AG10803 (cell line): Measurements from ENCODE around the gene ATF7.

Experiments
- DNase-seq: peaks from one replicate; pipeline ENCODE4 v3.0.0; 2010; ENCODE audit warnings: low read depth
- H3K4me3 ChIP-seq: 2 replicates; pipeline ENCODE4 v1.5.1; 2011; ENCODE audit warnings: mild to moderate bottlenecking, low read length, control low read depth
- TF ChIP-seq, protein P1 (sequence below): conservative IDR thresholded peaks from 2 replicates; pipeline ENCODE4 v1.5.1; 2011; ENCODE audit warnings: mild to moderate bottlenecking, low read length, control low read depth, inconsistent platforms

ATF7 gene

DNA sequence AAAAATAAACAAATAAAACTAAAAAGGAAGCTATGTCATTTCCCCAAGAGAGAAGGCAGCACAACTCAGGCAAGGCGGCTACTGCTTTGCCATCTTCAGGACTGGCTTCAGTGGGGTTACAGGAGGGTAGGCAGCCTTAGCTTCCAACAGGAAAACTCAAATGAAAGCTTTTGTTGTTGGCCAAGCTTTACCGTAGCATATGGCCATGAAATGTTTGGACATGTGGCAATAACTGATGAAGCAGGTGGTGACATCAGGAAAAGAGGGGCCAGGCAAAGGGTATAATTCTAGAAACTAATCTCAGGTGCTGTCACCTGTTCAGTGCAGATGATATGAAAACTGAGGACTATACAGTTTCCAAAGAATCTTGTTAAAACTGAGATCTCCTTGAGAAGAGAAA is 96.1 kb downstream of the ATF7 start:
- DNase-seq = no peak
- TF ChIP-seq, protein P1, sequence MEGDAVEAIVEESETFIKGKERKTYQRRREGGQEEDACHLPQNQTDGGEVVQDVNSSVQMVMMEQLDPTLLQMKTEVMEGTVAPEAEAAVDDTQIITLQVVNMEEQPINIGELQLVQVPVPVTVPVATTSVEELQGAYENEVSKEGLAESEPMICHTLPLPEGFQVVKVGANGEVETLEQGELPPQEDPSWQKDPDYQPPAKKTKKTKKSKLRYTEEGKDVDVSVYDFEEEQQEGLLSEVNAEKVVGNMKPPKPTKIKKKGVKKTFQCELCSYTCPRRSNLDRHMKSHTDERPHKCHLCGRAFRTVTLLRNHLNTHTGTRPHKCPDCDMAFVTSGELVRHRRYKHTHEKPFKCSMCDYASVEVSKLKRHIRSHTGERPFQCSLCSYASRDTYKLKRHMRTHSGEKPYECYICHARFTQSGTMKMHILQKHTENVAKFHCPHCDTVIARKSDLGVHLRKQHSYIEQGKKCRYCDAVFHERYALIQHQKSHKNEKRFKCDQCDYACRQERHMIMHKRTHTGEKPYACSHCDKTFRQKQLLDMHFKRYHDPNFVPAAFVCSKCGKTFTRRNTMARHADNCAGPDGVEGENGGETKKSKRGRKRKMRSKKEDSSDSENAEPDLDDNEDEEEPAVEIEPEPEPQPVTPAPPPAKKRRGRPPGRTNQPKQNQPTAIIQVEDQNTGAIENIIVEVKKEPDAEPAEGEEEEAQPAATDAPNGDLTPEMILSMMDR = no peak
- no peak overlapping the region for H3K4me3 ChIP-seq

DNA sequence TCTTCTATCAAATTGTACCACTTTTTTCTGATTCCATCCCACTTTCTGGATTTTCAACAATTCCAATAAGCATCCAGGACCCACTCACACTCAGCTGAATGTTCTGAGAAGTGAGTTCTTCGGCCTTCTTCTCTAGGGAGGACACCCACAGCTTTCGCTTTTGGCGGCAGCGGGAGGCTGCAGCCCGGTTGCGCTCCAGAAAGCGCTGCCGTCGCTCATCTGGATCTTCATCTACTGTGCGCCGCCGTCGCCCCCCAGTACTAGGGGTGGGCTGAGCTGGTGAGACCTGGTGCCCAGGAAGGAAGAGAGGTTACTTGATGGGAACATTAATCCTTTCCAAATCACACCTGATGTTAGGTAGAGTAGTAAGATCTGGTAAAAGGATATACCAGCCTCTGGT is 101.7 kb downstream of the ATF7 start:
- no peak for DNase-seq
- TF ChIP-seq, protein P1 = no peak
- H3K4me3 ChIP-seq = no peak overlapping the region

DNA sequence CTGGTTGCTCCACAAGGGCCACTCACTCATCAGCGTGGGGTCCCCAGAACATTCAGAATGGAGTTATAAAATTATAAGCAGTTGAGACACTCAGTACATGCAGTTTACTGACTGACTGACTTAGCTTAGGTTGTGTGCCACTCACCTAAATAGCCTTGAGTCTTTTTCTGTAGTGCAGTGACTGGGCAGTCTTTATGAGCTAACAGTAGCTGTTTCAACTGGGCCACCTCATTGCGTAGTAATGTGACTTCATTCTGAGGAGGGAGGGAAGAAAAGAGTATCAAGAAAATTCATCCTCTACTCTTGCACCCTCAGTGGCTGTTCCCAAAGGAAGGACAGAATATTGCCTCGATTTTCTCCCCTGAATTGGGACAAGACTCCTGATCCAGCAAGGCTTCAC is 103.1 kb downstream of the ATF7 start:
- no peak for DNase-seq
- no peak overlapping the region for H3K4me3 ChIP-seq
- TF ChIP-seq, protein P1 = no peak

DNA sequence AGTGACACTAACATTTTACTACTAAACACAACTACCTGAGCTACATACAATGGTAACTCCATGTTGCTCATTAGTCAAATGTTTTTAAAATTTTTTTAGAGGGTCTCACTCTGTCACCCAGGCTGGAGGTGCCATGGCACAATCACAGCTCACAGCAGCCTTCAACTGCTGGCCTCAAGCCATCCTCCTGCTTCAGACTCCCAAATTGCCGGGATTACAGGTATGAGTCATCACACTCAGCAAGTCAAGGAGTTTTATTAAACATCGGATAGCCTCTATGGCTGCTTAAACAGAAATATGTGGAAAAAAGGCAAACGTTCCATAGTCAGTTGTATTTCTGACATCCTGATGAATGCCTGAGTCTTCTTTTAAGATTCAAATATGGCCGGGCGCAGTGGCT is 107.8 kb downstream of the ATF7 start:
- DNase-seq = no peak

DNA sequence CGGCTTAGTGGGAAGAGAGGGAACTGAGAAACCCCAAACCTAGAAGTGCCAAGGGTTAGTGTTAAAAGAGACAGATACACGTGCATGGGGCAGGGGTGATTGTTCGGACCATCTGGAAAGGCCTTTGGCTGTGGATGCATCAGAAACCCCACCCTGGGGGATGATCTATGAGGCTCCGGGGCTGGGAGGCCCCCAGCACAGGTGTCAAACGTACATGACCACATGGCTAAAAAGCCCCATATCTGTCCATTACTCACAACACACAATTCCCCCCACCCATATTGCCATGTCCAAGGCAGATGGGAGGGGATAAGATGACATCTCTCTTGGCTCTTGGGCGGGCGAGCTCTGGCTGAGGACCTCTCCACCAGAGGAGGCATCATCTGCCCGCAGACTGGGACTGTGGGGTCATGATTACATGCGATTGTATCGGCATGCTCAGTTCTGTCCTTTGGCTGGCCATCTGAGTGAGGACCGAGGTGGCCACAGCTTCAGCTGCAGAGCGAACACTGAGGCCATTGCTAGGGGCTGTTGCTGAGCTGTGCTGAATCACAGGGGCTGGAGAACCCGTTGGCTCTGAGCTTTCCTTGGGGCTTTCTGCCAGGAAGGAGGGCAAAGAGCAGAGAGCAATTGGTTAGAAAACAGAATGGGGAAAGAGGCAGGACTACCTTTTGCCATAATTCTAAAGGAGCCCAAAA is 109.3 kb downstream of the ATF7 start:
- TF ChIP-seq, protein P1 = no peak
- no peak overlapping the region for H3K4me3 ChIP-seq

More for the DNA sequence above, 107.8 kb downstream of the ATF7 start:
- H3K4me3 ChIP-seq = no peak overlapping the region
- TF ChIP-seq, protein P1 = no peak

DNA sequence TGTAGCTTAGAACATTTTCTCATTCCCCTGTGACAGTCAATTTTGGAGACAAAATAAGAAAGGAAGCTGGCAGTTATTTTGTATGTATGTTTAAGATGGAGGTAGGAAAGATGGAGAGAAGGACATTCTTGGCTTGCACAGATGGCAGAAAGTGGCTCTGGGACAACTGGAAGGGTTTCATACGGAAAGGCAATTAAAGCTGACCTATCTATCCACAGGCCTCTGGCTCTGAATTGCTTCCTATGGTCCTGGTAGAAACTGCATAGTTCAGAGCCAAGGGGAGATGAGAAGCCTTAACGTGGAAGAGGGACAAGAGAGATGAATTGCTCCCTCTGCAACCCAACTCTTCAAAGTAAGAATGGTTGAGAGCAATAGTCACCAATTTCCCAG is 110.9 kb downstream of the ATF7 start:
- TF ChIP-seq, protein P1 = no peak
- no peak for DNase-seq
- no peak overlapping the region for H3K4me3 ChIP-seq

More for the DNA sequence above, 109.3 kb downstream of the ATF7 start:
- DNase-seq = no peak

DNA sequence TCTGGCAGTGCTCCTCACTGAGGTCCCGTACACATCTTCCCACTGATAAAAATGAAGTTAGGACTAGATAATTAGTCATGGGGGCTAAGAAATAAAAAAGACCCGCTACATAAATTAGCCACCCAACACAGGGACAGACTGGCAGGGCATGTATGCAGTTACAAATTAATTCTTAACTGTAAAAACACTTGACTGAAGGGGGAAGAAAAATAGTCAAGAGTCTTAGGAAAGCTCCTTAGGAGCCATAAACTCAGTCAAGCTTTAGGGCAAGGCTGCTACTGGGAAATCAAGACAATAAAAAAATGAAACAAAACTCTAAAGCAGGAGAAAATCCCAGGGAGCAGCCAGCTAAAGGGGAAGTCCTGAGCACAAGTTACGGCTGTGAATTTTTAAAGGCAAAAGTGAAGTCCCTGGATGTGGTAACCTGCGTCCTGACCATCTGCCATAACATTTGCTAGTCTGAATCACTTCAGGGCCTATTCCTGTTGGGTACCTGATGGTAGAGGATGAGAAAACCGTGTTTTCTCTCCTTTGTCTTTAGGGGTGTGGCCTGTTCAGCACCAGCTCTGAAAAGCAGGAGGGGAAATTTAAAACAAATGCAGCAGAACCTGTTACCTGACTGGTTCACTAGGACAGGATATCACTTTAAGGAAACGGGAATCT is 111.4 kb downstream of the ATF7 start:
- no peak overlapping the region for H3K4me3 ChIP-seq
- no peak for DNase-seq
- TF ChIP-seq, protein P1 = no peak
